HG03565 (cell line): ENCODE measurements around the gene OGFOD1.

Experiments
- ATAC-seq: cut with Tn5 transposase; IDR thresholded peaks from one replicate; pipeline ENCODE4 v1.9.1; 2021; ENCODE audit warnings: mild to moderate bottlenecking, moderate library complexity; ENCODE audit not compliant: unreplicated experiment

OGFOD1 gene

GRCh38 chr16:56450986-56451752 lies at the start of gene OGFOD1, which contains the start of gene NUDT21:
OGFOD1 (plus strand) TSS chr16:56451554; CDS start chr16:56451613, 59 bp downstream.
NUDT21 (minus strand) TSS chr16:56451332; CDS start chr16:56451202, 130 bp downstream.
- ATAC-seq = peak; percentile 93

- ATAC-seq = no peak
These were observed 45.2 kb upstream of the OGFOD1 start for GRCh38 chr16:56405977-56406672.

GRCh38 chr16:56408379-56409098 lies 42.8 kb upstream of the OGFOD1 start:
- no peak for ATAC-seq

GRCh38 chr16:56409195-56409594 lies 42.2 kb upstream of the OGFOD1 start:
- ATAC-seq = no peak

GRCh38 chr16:56411123-56411522 lies 40.2 kb upstream of the OGFOD1 start:
- ATAC-seq = no peak

- ATAC-seq = no peak
These were observed 39.7 kb upstream of the OGFOD1 start for GRCh38 chr16:56411624-56412023.

- ATAC-seq = no peak
These were observed 38.0 kb upstream of the OGFOD1 start for GRCh38 chr16:56413381-56413780.

GRCh38 chr16:56414366-56414765 lies 37.0 kb upstream of the OGFOD1 start:
- ATAC-seq = no peak

GRCh38 chr16:56415875-56416274 lies 35.5 kb upstream of the OGFOD1 start:
- ATAC-seq = no peak

GRCh38 chr16:56417138-56417537 lies 34.2 kb upstream of the OGFOD1 start:
- no peak for ATAC-seq

- ATAC-seq = no peak
These were observed 31.4 kb upstream of the OGFOD1 start for GRCh38 chr16:56419740-56420548.

- no peak for ATAC-seq
These were observed 30.7 kb upstream of the OGFOD1 start for GRCh38 chr16:56420613-56421012.

GRCh38 chr16:56421313-56421712 lies 30.0 kb upstream of the OGFOD1 start:
- no peak for ATAC-seq

GRCh38 chr16:56421976-56422669 lies 29.2 kb upstream of the OGFOD1 start:
- ATAC-seq = no peak

- no peak for ATAC-seq
These were observed 28.4 kb upstream of the OGFOD1 start for GRCh38 chr16:56422896-56423441.

- no peak for ATAC-seq
These were observed 27.6 kb upstream of the OGFOD1 start for GRCh38 chr16:56423584-56424403.

- ATAC-seq = no peak
These were observed 27.0 kb upstream of the OGFOD1 start for GRCh38 chr16:56424404-56424764.

GRCh38 chr16:56424791-56425438 lies 26.4 kb upstream of the OGFOD1 start:
- peak; percentile 27 for ATAC-seq

GRCh38 chr16:56425439-56425832 lies 25.9 kb upstream of the OGFOD1 start, which contains the start of gene AMFR:
AMFR (minus strand) TSS chr16:56425545; CDS start chr16:56425327, 218 bp downstream.
- peak; percentile 60 for ATAC-seq
